ENCODE measurements around the gene SOX15. TPM values are rescaled to one million over a fixed set of nuclear protein-coding genes. Genes with fewer than 3 reads are reported as not detected.

SOX15 gene
- total and polyA plus RNA-seq, 2 of the 13 experiments (the other 11 are each of a cell fraction or from before 2014, with no cell fraction given): 0.07 to 0.18 TPM

DNA sequence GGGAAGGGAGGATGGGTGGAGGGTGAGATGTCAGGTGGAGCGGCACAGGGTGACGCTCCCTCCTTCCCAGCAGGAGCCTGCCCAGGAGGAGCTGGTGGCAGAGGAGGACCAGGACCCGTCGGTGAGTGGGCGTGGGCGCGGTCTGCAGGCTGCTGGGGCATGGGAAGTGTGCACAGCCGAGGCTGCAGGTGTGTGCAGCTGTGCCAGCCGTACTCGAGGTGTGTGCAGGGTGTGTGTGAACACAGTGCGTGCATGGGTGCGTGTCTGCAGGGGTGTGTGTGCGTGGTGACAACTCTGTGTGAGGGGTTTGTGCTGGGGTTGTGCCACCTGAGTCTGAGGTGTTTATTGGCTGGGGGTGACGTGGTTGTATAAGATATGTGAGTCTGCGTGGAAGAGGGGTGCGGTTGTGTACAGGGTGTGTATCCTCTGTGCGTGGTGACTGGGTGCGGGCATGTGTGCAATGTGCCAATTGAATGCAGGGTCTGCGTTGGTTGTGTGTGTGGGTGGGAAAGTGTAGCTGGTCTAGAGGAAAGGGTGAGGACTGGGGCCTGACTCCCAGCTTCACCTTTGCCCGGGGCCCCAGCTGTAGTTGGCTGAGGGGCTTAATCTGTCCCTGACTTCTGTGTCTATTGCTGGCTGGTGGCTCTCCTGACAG is 40.4 kb downstream of the SOX15 start:
- H3K36me3 ChIP-seq (replicated peaks in 1 of 2; ENCODE audit: control insufficient read depth in 1 of 2, insufficient read depth in 2 of 2, low read length in 2 of 2): no peaks in the 10 kb centered on the region
- FAIRE-seq: no peak
- peak overlapping the region; percentile 65 for H3K4me2 ChIP-seq (ENCODE audit: low read depth, low read length)
- no peaks in the 10 kb centered on the region; a peak in 2 of 5 replicates for H3K27me3 ChIP-seq (ENCODE audit: control insufficient read depth in 1 of 2, insufficient read depth in 2 of 2, low read length in 2 of 2)
- peak overlapping the region; percentile 55 to 70 (median 65); a peak in 4 of 6 replicates for H3K4me3 ChIP-seq (replicated peaks in 1 of 3; ENCODE audit: insufficient read depth in 1 of 3, low read depth in 2 of 3, low read length in 3 of 3)
- ChIA-PET POLR2A (interaction anchor here (0.8 to 3.9 kb wide), 3 partner anchors 8 to 198 kb away, joined by 3 to 18 read pairs (median 10); partner anchors contain the start of gene TNFSF13), CTCF (ENCODE audit: low intra/inter-chr PET ratio, low total read pairs) (no interaction called here)
- intact Hi-C loops (cut with micrococcal nuclease; ENCODE audit: unreplicated experiment) (no loop called here), in situ Hi-C loops (cut with HindIII; ENCODE audit: extremely low pct_ligation_motif_present, low pct_unique_long_range_greater_than_20kb) (no loop called here)
- no TSS peak for BruUV-seq (replicated peaks)
- no peaks in the 10 kb centered on the region for H3K9me3 ChIP-seq (ENCODE audit: low read length)
- peaks cover 54% of the 10 kb centered on the region for H3K4me1 ChIP-seq (ENCODE audit: insufficient read depth, low read length)
- no peak overlapping the region for H3K27ac ChIP-seq (ENCODE audit: extremely low read length, insufficient read depth, low read length)
- no peaks in the 10 kb centered on the region for H3K79me2 ChIP-seq (ENCODE audit: insufficient read depth, low read length)
- WGBS (ENCODE audit: low lambda C conversion rate): 50% methylated on average over 20 of the region's 20 CpGs
- H4K20me1 ChIP-seq (ENCODE audit: insufficient read depth, low read length): no peaks in the 10 kb centered on the region
- DNase-seq (ENCODE audit: low spot score): no peak
- no peak overlapping the region; the same call in 1 of the 2 replicates for H3K9ac ChIP-seq (ENCODE audit: insufficient read depth, low read depth, low read length)
- H2AFZ ChIP-seq (ENCODE audit: low read length): no peak overlapping the region
- peak; percentile 55 for ATAC-seq
- peak; percentile 64 for TF ChIP-seq ZBTB38 (CRISPR knock-in tag; IDR thresholded peaks at IDR 0.05)
- TF ChIP-seq, protein P1, sequence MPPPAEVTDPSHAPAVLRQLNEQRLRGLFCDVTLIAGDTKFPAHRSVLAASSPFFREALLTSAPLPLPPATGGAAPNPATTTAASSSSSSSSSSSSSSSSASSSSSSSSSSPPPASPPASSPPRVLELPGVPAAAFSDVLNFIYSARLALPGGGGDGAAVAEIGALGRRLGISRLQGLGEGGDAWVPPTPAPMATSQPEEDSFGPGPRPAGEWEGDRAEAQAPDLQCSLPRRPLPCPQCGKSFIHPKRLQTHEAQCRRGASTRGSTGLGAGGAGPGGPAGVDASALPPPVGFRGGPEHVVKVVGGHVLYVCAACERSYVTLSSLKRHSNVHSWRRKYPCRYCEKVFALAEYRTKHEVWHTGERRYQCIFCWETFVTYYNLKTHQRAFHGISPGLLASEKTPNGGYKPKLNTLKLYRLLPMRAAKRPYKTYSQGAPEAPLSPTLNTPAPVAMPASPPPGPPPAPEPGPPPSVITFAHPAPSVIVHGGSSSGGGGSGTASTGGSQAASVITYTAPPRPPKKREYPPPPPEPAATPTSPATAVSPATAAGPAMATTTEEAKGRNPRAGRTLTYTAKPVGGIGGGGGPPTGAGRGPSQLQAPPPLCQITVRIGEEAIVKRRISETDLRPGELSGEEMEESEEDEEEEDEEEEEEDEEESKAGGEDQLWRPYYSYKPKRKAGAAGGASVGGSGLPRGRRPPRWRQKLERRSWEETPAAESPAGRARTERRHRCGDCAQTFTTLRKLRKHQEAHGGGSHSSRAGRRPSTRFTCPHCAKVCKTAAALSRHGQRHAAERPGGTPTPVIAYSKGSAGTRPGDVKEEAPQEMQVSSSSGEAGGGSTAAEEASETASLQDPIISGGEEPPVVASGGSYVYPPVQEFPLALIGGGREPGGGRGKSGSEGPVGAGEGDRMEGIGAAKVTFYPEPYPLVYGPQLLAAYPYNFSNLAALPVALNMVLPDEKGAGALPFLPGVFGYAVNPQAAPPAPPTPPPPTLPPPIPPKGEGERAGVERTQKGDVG (CRISPR knock-in tag; IDR thresholded peaks at IDR 0.05; ENCODE audit: borderline replicate concordance): peak; percentile 15; the same call in 1 of the 2 replicates
- no peak for TF ChIP-seq AGO1 (IDR thresholded peaks at IDR 0.05; ENCODE audit: low read depth, low read length, poor library complexity, severe bottlenecking)
- TF ChIP-seq, protein P2, sequence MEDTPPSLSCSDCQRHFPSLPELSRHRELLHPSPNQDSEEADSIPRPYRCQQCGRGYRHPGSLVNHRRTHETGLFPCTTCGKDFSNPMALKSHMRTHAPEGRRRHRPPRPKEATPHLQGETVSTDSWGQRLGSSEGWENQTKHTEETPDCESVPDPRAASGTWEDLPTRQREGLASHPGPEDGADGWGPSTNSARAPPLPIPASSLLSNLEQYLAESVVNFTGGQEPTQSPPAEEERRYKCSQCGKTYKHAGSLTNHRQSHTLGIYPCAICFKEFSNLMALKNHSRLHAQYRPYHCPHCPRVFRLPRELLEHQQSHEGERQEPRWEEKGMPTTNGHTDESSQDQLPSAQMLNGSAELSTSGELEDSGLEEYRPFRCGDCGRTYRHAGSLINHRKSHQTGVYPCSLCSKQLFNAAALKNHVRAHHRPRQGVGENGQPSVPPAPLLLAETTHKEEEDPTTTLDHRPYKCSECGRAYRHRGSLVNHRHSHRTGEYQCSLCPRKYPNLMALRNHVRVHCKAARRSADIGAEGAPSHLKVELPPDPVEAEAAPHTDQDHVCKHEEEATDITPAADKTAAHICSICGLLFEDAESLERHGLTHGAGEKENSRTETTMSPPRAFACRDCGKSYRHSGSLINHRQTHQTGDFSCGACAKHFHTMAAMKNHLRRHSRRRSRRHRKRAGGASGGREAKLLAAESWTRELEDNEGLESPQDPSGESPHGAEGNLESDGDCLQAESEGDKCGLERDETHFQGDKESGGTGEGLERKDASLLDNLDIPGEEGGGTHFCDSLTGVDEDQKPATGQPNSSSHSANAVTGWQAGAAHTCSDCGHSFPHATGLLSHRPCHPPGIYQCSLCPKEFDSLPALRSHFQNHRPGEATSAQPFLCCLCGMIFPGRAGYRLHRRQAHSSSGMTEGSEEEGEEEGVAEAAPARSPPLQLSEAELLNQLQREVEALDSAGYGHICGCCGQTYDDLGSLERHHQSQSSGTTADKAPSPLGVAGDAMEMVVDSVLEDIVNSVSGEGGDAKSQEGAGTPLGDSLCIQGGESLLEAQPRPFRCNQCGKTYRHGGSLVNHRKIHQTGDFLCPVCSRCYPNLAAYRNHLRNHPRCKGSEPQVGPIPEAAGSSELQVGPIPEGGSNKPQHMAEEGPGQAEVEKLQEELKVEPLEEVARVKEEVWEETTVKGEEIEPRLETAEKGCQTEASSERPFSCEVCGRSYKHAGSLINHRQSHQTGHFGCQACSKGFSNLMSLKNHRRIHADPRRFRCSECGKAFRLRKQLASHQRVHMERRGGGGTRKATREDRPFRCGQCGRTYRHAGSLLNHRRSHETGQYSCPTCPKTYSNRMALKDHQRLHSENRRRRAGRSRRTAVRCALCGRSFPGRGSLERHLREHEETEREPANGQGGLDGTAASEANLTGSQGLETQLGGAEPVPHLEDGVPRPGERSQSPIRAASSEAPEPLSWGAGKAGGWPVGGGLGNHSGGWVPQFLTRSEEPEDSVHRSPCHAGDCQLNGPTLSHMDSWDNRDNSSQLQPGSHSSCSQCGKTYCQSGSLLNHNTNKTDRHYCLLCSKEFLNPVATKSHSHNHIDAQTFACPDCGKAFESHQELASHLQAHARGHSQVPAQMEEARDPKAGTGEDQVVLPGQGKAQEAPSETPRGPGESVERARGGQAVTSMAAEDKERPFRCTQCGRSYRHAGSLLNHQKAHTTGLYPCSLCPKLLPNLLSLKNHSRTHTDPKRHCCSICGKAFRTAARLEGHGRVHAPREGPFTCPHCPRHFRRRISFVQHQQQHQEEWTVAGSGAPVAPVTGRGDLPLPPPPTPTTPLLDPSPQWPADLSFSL (CRISPR knock-in tag; IDR thresholded peaks at IDR 0.05): peak; percentile 78
- TF ChIP-seq, protein P3, sequence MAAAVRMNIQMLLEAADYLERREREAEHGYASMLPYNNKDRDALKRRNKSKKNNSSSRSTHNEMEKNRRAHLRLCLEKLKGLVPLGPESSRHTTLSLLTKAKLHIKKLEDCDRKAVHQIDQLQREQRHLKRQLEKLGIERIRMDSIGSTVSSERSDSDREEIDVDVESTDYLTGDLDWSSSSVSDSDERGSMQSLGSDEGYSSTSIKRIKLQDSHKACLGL (CRISPR knock-in tag; IDR thresholded peaks at IDR 0.05): 0 out of 2 replicates have a peak, but pooled peaks have one; percentile 27
- TF ChIP-seq, protein P4, sequence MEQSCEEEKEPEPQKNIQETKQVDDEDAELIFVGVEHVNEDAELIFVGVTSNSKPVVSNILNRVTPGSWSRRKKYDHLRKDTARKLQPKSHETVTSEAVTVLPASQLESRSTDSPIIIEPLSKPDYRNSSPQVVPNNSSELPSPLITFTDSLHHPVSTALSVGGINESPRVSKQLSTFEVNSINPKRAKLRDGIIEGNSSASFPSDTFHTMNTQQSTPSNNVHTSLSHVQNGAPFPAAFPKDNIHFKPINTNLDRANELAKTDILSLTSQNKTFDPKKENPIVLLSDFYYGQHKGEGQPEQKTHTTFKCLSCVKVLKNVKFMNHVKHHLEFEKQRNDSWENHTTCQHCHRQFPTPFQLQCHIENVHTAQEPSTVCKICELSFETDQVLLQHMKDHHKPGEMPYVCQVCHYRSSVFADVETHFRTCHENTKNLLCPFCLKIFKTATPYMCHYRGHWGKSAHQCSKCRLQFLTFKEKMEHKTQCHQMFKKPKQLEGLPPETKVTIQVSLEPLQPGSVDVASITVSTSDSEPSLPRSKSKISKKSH (CRISPR knock-in tag; IDR thresholded peaks at IDR 0.05; ENCODE audit: borderline replicate concordance): 0 out of 2 replicates have a peak, but pooled peaks have one; percentile 21
- TF ChIP-seq SAP130 (CRISPR knock-in tag; IDR thresholded peaks at IDR 0.05; ENCODE audit: low read depth): 0 out of 2 replicates have a peak, but pooled peaks have one; percentile 1

All from HepG2 (cell line).